NCI-H2029 (cell line): ENCODE results near the gene CACNA1I.

Experiments used
- DNase-seq: peaks from one replicate; lab custom pipeline; 2025; lab: John Stamatoyannopoulos, UW

The CACNA1I gene

DNA sequence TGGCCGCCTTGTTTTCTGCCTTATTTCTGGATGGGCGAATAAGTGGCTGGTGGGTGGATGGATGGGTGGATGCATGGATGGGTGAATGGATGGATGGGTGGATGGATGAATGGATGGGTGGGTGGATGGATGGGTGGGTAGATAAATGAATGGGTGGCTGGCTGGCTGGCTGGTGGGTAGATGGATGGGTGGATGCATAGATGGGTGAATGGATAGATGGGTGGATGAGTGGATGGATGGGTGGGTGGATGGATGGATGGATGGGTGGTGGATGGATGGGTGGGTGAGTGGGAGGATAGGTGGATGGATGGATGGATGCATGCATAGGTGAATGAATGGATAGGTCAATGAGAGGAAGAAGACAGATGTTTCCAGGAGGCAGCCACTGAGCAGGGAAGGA is 98.9 kb downstream of the CACNA1I start:
- no peak for DNase-seq

DNA sequence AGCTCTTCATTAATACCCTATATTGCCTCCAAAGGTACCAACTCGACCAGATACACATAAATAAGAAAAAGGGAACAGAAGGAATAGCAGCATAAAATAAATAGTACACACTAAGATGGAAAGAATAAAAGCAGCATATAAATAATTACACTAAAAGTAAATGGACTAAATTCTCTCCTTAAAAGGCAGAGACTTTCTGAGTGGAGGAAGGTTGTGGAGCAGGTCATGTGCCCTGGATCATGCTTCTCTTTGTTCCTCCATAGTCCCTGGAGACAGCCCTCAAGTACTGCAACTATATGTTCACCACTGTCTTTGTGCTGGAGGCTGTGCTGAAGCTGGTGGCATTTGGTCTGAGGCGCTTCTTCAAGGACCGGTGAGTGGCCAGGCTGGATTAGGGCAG is 101.4 kb downstream of the CACNA1I start:
- DNase-seq = no peak

DNA sequence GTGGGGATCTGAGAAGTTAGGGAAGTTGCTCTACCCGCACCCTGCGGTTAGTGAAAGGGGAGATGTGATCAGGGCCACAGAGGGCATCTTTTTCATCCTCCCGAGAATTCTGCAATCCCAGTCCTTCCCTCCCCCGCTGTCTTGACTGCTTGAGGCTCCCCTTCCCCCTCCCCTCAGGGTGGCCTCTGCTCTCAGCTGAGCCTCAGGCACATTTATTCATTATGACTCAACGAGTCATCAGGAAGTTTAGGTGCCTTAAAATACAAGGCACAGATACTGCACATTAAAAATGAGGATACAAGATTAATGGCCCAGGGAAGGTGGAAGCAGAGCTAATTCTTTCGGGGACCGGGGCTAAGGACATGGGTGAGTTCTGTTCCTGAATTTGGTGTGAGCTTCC is 104.0 kb downstream of the CACNA1I start:
- DNase-seq = no peak

DNA sequence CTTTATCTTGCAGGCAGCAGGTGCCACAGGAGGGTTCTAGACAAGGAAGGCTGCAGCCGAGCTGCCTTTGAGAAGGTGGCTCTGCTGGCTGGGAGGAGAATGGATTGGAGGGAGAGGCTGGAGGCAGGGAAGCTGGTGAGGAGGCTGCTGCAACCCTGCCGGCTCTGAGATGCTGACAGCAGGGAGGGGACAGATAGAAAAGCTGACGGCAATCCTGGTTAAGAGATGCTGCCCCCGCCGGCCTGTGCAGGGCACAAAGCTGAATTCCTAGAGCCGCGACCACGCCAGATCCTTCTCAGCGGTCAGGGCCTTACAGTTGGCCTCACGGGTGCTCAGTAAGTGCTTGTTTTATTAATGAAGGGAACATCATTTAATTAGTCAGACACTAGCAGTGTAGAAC is 105.4 kb downstream of the CACNA1I start:
- no peak for DNase-seq

DNA sequence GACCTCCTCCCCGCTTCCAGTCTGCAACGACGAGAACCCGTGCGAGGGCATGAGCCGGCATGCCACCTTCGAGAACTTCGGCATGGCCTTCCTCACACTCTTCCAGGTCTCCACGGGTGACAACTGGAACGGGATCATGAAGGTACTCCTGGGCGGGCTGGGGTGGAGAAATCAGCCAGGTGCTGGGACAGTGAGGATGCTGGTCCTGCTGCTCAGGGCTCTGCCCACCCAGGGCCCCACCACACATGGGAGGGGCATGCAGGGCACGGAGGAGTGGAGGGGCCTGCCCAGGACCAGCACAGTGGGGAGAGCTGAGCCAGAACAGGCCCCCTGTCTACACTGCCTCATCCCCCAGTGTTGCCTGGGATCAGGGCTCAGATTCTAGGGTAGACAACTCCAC is 107.4 kb downstream of the CACNA1I start:
- DNase-seq = no peak

DNA sequence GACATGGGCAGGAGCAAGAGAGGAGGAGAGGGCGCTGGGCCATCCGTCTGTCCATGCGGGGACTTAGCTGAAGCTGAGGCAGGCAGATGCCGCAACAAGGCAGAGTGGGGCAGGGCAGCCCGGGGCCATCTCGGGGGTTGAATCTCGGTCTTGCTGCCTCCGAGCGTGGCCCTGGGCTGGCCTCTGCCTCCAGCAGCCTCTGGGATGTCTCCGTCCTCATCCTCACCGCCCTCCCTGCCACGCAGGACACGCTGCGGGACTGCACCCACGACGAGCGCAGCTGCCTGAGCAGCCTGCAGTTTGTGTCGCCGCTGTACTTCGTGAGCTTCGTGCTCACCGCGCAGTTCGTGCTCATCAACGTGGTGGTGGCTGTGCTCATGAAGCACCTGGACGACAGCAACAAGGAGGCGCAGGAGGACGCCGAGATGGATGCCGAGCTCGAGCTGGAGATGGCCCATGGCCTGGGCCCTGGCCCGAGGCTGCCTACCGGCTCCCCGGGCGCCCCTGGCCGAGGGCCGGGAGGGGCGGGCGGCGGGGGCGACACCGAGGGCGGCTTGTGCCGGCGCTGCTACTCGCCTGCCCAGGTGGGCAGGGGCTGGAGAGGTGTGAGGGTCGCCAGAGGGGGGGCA is 108.4 kb downstream of the CACNA1I start:
- DNase-seq = no peak

DNA sequence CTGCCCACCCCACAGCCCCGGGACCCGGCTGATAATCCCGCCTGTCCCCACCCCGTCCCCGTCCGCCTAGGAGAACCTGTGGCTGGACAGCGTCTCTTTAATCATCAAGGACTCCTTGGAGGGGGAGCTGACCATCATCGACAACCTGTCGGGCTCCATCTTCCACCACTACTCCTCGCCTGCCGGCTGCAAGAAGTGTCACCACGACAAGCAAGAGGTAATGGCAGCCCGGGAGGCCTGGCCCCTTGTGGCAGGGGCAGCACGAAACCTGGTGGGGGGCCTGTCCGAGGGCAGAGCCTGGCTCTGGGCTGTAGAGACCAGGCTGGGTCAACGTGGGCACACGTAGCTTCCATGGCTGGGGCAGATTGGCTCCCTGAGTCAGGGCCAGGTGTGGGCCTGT is 109.1 kb downstream of the CACNA1I start:
- DNase-seq = no peak

DNA sequence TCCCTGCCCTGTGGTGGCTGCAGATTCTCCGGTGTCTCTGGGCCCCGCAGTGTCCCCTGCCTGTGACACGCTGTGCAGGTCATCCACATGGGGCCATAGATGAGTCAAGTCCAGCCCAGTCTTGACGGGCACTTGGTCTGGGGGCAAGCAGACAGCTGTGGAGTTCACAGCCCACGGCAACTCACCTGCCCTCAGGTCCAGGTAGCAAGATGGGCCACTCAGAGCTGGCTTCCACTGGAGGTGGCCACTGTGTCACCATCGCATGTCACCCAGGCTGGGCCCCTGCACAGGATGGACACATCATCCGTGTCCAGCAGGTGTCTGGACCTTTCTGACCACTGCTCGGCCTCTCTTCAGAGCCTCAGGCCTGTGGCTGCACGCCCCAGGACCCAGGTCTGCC is 109.9 kb downstream of the CACNA1I start:
- no peak for DNase-seq

DNA sequence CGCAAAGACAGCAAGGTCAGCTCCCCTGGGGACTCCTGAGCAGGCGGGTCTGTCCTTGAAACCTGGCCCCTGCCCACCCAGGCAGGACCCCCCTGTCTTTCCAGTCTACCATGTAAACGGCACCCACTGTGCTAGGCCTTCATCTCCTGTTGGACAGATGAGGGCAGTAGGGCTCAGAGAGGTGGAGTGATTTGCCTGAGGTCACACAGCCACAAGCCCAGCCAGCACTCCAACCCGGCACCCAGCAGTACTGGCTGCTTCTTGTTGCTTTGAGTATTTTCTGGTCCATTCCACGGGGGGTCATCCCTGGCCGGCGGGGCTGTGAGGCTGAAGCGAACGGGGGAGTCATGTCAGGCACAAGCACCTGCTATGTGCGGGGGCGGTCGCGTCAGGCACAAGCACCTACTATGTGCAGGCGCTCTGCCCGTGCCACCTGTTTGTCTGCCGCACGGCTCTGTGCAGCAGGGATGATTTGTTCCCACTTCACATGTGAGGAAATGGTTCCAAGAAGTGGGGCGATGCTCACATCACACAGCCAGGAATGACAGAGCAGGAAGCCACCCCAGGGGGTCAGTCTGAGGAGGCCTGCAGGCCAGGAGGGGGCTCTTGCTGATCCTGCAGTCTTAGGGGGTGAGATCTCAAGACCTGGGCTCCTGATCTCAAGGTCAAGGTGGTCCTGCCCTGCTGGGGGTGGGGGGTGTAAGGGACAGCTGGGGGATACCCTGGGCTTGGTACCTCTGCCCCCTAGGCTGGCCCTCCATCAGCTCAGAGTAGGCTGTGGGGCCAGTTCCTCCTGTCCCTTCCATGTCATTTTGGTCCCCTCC is 110.7 kb downstream of the CACNA1I start:
- no peak for DNase-seq

DNA sequence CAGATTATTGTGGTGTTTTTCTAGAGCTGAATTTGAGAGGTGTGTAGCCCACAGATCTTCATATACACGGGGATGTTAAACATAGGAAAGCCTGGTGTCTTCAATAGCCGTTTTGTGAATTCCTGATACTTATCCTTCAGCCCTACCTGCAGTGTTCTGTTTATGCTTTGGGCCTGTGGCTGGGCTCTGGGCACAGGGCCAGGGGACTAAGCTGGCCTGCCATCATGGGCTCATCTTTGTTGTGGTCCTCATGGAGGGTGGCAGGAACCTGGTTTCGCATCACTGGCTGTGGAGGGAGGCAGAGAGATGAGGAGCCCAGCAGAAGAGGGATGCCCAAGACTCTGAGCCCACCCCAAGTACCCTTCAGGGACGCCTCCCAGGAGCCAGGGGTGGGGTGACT is 112.4 kb downstream of the CACNA1I start:
- no peak for DNase-seq

DNA sequence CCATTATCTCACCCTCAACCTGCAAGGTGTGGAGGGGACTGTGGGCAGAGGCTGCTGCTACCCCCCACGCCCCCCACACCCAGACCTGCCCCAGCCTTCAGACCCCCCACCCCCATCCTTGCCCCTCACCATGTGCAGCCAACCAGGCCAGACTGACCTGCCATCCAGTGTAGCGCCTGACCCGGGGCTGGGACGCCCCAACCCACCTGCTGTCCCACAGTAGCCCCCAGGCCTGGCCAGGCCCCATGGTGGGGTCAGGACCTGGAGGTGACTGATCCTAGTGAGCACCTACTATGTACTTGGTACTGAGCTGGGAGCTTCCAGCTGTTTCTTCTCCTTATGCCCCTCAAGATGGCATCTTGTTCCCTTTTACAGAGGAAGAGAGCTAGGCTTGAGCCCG is 113.1 kb downstream of the CACNA1I start:
- no peak for DNase-seq

DNA sequence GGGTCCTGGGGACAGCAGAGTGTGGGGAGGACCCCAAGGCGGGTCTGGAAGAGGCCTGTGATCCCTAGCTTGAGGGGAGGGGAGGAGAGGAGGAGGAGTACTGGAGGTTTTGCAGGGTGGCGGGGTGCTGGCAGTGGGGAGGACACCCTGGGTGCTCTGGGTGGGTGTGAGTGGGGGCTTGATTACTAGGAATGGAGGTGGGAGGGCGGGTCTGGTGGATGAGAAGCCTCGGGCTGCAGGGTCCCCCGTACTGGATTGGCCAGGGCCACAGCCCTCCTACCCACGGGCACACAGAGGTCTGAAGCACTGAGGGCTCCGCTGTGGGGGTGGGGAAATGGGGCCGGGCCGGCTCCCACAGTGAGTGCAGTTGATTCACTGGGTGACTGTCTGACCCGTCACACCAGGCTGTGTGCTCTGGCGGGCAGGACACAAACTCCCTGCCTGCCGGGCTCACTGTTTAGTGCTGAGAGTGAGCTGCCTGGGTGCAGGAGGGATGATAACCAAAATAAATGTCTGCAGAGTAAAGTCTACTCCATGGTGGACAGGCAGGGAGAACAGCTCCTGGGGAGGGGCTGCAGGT is 114.2 kb downstream of the CACNA1I start:
- no peak for DNase-seq

DNA sequence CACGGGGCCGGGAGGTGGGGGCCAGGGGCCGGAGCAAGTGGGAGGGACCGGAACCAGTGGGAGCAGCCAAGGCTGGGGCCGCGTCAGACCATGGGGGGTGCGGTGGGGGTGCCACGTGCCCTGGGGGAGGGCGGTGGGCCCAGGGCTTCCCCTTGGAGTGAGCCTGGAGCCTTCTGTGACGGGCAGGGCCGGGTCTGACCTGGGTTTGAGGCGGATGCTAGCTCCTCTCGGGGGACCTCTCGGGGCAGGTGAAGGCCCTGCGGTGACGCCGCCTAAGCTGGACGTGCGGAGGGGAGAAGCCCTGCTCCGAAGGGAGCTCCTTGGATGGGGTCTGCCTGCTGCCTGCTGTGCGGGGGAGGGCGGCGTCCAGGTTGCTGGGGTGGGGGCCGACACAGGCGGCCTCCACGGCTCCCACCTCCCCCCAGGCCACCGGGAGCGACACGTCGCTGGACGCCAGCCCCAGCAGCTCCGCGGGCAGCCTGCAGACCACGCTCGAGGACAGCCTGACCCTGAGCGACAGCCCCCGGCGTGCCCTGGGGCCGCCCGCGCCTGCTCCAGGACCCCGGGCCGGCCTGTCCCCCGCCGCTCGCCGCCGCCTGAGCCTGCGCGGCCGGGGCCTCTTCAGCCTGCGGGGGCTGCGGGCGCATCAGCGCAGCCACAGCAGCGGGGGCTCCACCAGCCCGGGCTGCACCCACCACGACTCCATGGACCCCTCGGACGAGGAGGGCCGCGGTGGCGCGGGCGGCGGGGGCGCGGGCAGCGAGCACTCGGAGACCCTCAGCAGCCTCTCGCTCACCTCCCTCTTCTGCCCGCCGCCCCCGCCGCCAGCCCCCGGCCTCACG is 115.0 kb downstream of the CACNA1I start:
- DNase-seq = no peak

DNA sequence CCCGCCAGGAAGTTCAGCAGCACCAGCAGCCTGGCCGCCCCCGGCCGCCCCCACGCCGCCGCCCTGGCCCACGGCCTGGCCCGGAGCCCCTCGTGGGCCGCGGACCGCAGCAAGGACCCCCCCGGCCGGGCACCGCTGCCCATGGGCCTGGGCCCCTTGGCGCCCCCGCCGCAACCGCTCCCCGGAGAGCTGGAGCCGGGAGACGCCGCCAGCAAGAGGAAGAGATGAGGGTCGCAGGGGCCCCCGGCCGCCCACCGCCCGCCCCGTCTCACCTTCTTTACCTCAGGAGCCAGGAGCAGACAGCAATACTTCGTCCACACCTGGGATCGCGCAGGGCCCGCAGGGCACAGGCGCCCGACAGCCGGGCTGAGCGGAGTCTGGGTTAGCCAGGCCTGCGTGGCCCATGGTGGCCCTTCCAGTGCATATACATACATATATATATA is 115.6 kb downstream of the CACNA1I start:
- no peak for DNase-seq

DNA sequence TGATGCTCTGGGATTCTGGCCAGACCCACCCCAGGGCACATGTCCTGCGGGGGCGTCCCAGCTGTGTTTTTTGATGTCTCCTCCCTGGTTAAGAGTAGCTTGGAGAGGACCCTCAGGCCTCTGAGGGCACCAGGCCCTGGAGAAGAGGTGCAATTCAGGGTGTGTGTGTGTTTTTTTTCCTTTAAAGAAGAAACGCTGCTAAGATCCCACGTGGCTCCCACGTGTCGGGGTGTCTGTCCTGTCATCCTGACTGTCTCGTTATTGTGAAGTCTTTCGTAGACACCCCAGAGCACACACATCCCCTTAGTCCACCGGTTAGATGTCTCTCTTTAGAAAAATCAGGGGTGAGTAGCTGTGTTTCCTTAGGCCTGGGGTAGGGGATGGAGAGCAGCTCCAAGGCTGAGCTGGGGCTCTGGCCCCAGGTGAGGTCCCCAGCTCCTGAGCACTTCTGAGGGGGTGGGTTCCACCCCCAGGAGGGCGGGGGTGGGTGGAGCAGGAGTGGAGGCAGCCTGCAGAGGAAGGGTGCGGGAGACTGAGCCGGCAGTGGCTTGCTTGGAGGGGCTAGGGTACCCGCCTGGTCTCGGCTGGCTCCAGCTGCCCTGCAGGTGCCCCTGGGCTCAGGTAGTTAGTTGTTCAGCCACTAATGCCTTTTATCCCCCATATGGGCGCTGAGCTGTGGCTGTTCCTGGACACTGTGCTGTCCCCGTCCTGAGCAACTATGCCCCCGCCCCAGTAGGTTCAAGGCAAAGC is 116.4 kb downstream of the CACNA1I start:
- no peak for DNase-seq

DNA sequence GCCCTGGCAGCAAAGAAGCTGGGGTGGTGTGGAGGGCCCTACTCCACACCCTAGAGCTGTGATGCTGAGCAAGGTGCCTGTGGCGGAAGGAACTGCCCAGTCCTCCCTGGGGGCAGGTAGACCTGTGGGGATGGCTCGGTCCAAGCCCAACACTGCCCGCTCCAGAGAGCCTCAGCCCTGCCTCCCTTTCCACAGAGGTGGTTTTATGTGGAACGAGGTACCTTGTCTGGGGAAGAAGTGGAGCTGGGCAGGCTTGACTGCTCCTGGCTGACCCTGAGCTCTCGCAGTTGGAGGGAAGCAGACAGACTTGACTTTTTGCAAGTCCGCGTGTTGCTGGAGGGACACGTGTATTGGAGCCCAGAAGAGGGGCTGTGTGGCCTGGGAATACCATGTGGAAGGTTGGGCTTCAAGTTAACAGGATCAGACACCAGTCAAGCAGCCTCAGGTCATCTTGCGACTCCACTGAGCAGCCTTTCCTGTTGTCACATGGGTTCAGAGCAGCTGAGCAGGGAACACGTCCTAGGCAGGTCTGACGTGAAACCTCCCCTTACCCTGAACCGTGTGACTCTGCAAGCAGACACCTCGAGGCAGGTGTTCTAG is 117.7 kb downstream of the CACNA1I start:
- DNase-seq = no peak

DNA sequence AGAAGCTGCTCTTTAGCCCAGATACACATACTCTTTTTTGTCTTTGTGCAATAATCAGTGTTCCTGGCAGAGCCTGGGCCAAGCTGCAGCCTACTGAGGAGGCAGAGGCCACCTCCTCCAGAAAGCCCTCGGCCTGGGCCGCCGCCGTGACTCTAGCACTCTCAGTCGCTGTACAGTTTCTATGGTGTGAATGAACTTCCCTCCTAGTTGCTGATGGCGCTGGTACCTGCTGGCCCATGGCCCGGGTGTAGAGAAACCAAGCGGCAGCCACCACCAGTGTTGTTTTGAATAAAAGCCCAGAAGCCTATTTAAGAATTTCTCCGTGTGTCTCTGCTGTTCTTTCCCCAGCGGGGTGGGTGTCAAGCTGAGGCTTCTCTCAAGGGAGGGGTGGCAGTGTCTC is 118.9 kb downstream of the CACNA1I start:
- no peak for DNase-seq

DNA sequence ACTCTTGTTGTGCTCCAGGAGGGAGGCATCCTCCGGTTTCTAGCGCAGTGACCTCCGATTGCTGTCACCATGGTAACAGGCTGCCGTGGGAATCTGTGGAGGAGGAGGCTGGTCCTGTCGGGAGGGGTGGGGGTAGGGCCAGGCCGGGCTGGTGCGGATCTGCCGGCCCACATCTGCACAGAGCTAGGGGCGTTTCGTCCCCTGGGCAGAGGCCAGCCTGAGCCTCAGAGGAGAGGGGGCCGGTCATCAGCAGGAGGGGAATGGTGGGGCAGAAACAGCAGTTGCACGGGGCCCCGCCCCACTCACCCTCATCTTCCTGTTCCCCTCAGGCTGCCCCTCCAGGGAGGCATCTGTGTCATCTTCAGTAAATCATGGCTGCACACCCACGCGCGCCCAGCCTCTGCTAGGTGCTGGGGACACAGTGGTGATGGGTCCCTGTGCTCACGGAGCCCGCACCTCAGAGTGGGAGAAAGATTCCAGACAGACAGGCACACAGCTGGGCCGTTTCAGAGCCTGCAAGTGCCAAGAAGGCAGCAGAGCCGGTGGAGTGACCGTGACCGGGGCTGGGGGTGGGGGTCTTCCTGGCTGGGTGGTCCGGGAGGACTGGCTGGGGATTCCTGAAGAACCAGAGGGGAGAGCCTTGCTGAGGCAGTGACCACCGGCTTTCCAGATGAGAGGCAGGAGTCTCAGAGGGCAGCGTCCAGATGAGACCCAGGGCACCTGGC is 120.5 kb downstream of the CACNA1I start:
- DNase-seq = no peak

DNA sequence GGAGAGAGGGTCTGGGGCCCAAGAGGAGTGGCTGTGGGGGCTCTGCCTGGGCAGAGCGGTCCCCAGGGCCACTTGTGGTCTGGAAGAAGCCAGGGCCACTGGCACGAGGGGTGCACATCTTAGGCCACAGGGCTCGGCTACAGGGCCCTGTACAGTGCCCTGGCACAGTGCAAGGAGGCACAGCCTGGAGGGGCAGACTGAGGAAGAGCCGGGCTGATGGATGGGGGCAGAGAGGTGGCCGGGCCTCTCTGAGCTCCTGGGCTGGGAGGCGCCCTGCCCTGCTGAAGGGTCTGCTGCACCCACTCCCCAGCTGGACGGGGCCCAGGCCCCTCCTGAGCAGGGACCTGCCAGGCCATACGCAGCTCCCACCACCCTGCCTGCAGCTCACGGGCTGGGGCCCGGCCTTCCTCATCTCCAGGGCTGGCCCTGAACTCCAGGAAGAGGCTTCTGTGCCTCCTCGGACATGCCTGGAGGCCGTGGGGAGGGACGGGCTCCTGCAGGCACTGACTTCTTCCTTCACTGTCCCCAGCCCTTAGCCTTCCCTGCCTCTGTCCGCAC is 123.5 kb downstream of the CACNA1I start:
- no peak for DNase-seq

DNA sequence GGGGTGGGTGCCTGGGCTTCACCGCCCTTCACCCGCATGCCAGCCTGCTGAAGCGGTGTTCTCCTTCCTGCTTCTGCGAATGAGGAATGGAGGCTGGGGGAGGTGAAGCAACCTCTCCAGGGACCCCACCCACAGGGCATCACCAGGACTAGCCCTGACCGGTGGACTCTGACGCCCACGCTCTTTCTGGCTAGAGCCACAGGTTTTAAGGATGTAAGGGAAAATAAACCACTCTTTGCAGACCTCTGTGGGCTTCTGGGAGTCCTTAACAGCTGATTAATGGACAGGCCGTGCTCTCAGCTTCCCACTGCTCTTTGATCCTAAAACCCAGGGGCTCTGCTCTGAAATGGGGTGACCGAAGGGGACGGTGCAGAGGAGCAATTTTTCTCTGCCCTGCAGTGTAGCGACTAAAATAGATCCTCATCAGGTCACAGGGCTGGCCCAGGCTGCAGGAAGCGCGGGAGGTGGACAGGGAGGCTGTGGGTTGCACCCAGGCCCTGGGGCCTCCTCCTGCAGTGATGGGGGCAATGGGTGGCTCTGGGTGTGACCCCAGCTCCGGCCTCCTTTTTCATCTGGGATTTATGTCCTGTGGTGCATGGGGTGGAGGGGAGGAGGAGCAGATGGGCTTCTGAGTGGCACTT is 127.4 kb downstream of the CACNA1I start:
- DNase-seq = no peak
